GM12878 (cell line): ENCODE measurements around the gene MTHFS. TPM values are rescaled to one million over a fixed set of nuclear protein-coding genes. Genes with fewer than 3 reads are reported as not detected.
"Not testable (repeated sequence)": the region's sequence is repeated elsewhere in the genome, so short reads cannot be mapped to it uniquely, and the experiment has no call there.

Source experiments
- ATAC-seq: fragments of 200-7000 bp; cut with Tn5 transposase; 3 replicates; pipeline ENCODE4 v1.9.1; 2020; ENCODE audit warnings: mild to moderate bottlenecking, moderate library complexity
- BruUV-seq: library from RNA; stranded (reverse); fragments of 400-500 nt; replicated peaks from 2 replicates; lab custom pipeline; 2021; lab: Mats Ljungman, UMichigan
- CTCF ChIA-PET: fragments of 300-600 bp; sonication (Branson Sonifier 250); formaldehyde crosslinking; extraction: SDS; loops from one replicate; lab custom pipeline; 2021; ENCODE audit warnings: inconsistent platforms; lab: Yijun Ruan, JAX
- POLR2A ChIA-PET: fragments of 350-600 bp; formaldehyde crosslinking; extraction: SDS; loops from one replicate; lab custom pipeline; 2021; ENCODE audit warnings: inconsistent platforms; lab: Charles Lee
- RAD21 ChIA-PET: fragments of 300-600 bp; sonication (Branson Sonifier 250); formaldehyde crosslinking; loops from one replicate; lab custom pipeline; 2023; ENCODE audit warnings: antibody characterized with exemption; ENCODE audit not compliant: unreplicated experiment; lab: Charles Lee
- SMC1A ChIA-PET: fragments of 300-600 bp; sonication (Branson Sonifier 250); formaldehyde crosslinking; loops from one replicate; lab custom pipeline; 2023; ENCODE audit not compliant: unreplicated experiment, uncharacterized antibody; lab: Charles Lee
- DNase-seq: peaks from one replicate; pipeline ENCODE4 v3.0.0-alpha.2; 2011; ENCODE audit warnings: low read depth, low spot score
- FAIRE-seq: peaks from 3 replicates; lab custom pipeline; 2011; peaks lifted over from hg19 to GRCh38; lab: Jason Lieb, UNC
- H2AFZ ChIP-seq: 2 replicates; pipeline ENCODE4 v1.6.0; 2011; ENCODE audit warnings: low read depth, low read length, control low read depth; ENCODE audit not compliant: control insufficient read depth
- H3K27ac ChIP-seq: 2 replicates; pipeline ENCODE4 v1.5.1; 2011; ENCODE audit warnings: control low read depth; ENCODE audit not compliant: control insufficient read depth, insufficient read depth
- H3K27me3 ChIP-seq, 2 experiments: replicated peaks in 1 of 2; 2 replicates each; pipeline versions ENCODE4 v1.6.0 to v1.6.1; 2011; ENCODE audit warnings: low read length in 1 of 2; ENCODE audit not compliant: control insufficient read depth in 2 of 2, insufficient read depth in 2 of 2
- H3K36me3 ChIP-seq, 2 experiments: 2 replicates each; pipeline ENCODE4 v1.5.1; 2011; ENCODE audit warnings: low read length in 1 of 2; ENCODE audit not compliant: control insufficient read depth in 2 of 2, insufficient read depth in 2 of 2
- H3K4me1 ChIP-seq: 2 replicates; pipeline ENCODE4 v1.6.1; 2011; ENCODE audit warnings: mild to moderate bottlenecking, low read length, moderate library complexity, mixed read lengths; ENCODE audit not compliant: control insufficient read depth, insufficient read depth
- H3K4me2 ChIP-seq: 2 replicates; pipeline ENCODE4 v1.6.0; 2011; ENCODE audit warnings: control low read depth; ENCODE audit not compliant: control insufficient read depth, insufficient read depth
- H3K4me3 ChIP-seq: fragments of 200-600 bp; sonication (generic); 2 replicates; pipeline ENCODE4 v1.5.1; 2016
- H3K79me2 ChIP-seq: 2 replicates; pipeline ENCODE4 v1.6.0; 2011; ENCODE audit warnings: low read length; ENCODE audit not compliant: control insufficient read depth, insufficient read depth
- H3K9ac ChIP-seq: 2 replicates; pipeline ENCODE4 v1.8.0; 2011; ENCODE audit warnings: low read length, control low read depth, mixed read lengths; ENCODE audit not compliant: control insufficient read depth, insufficient read depth
- H3K9me3 ChIP-seq: replicated peaks from 3 replicates; pipeline ENCODE4 v1.5.1; 2011; ENCODE audit warnings: mild to moderate bottlenecking, low read length; ENCODE audit not compliant: control insufficient read depth, insufficient read depth
- H4K20me1 ChIP-seq: 2 replicates; pipeline ENCODE4 v1.6.0; 2011; ENCODE audit not compliant: control insufficient read depth, insufficient read depth
- CBX3 ChIP-seq: fragments of 200-600 bp; sonication (generic); IDR thresholded peaks from 2 replicates; pipeline ENCODE4 v1.6.1; 2016; ENCODE audit warnings: low read depth, borderline replicate concordance
- CBX5 ChIP-seq: sonication (generic); IDR thresholded peaks from 2 replicates; pipeline ENCODE4 v1.6.1; 2016; ENCODE audit warnings: low read depth, moderate library complexity, mild to moderate bottlenecking, inconsistent platforms
- KLF5 ChIP-seq: fragments of 450-650 bp; IDR thresholded peaks from 2 replicates; pipeline ENCODE4 v1.6.1; 2014; ENCODE audit warnings: mild to moderate bottlenecking; ENCODE audit not compliant: partially characterized antibody
- ZNF217 ChIP-seq: fragments of 450-650 bp; IDR thresholded peaks from 2 replicates; pipeline ENCODE4 v1.6.1; 2017; ENCODE audit warnings: antibody characterized with exemption, mild to moderate bottlenecking
- WGBS: methylation state at CpG from one replicate; pipeline ENCODE4 v1.1.6; 2016; ENCODE audit warnings: low lambda C conversion rate; ENCODE audit not compliant: insufficient replicate concordance, insufficient coverage; ENCODE audit errors: missing lambda C conversion rate; 5-methylcytosine and 5-hydroxymethylcytosine counted together
- in situ Hi-C: fragments of 300-500 bp; cut with MboI; formaldehyde crosslinking; loops from 9 replicates; pipeline ENCODE4 v1.14.3; 2018; ENCODE audit warnings: mixed read lengths
- intact Hi-C: fragments of 100-400 bp; cut with micrococcal nuclease; formaldehyde crosslinking; loops from one replicate; pipeline ENCODE4 v1.14.2; 2022; ENCODE audit not compliant: unreplicated experiment
- polyA plus RNA-seq, 11 experiments: library from polyadenylated mRNA; depleted of rRNA in 4 of 11; unstranded in 6 of 11; stranded (reverse) in 5 of 11; fragments of >200 nt; fragmentation: Nextera tagmentation in 4 of 11; fragmentation: Illumina TruSeq in 1 of 11; extraction: Ambion mirVana in 4 of 11; extraction: Trizol in 1 of 11; gene quantifications; 1 replicate in 1 of 11; 2 replicates in 10 of 11; pipeline versions ENCODE4 v1.2.1 to v1.2.3, GENCODE V29; 2011 to 2016; ENCODE audit warnings: inconsistent platforms in 2 of 11, missing spikeins in 2 of 11, low read depth in 1 of 11
- total RNA-seq, 4 experiments: library from RNA; depleted of rRNA in 3 of 4; stranded (reverse); fragments of >200 nt in 3 of 4; fragmentation: Illumina TruSeq in 1 of 4; extraction: Trizol in 1 of 4; gene quantifications; 2 replicates each; pipeline versions ENCODE4 v1.2.1 to v1.2.3, GENCODE V29; 2013 to 2021
- TF ChIP-seq, protein P1 (sequence below): fragments of 450-650 bp; IDR thresholded peaks from 2 replicates; pipeline ENCODE4 v1.6.1; 2017; ENCODE audit warnings: mild to moderate bottlenecking, low read depth, inconsistent platforms; ENCODE audit not compliant: poor library complexity, severe bottlenecking
- TF ChIP-seq, protein P2 (sequence below): fragments of 450-650 bp; IDR thresholded peaks from 2 replicates; pipeline ENCODE4 v1.6.1; 2017; ENCODE audit warnings: low read depth, mild to moderate bottlenecking, moderate library complexity

Gene MTHFS
- total and polyA plus RNA-seq, 10 of the 15 experiments (the other 5 are each of a cell fraction or from before 2014, with no cell fraction given): 14.0 to 81.9 (median 31.8) TPM

DNA sequence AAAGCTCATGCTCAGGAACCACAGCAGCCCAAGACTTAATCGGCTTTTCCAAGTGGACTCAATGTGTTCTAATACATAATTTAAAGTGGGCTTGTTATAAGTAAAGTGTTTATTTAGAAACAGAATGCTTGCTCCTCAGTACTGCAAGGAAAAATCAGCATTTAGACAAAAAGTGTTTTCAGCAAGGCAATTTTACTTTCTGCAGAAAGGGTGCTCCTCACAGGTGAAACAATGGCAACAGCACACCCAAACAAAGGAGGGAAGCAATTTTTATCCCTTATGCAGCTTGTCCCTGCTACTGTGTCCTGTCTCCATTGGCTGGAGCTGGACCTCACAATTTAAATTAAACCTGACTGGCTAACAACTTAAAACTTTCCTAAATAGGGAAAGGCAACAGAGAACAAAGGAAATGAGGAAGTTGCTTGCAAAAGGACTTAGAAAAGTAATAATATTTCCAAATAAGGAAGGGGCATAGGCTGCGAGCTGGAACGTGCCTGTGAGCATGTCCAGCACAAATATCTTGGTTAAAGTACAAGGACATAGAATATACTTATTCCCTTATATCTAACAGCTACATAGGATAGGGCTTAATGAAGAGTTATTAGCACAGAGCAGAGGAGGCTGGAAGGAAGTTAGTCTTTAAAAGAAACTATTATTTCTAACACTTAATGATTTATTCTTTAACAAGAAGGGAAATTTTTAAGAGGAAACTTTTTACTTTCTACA lies 19.1 kb upstream of the MTHFS start:
- intact Hi-C loops, H3K27me3 ChIP-seq, H2AFZ ChIP-seq, H3K27ac ChIP-seq, H4K20me1 ChIP-seq, ATAC-seq, BruUV-seq, POLR2A ChIA-PET, H3K79me2 ChIP-seq, in situ Hi-C loops, H3K4me3 ChIP-seq, H3K4me2 ChIP-seq, H3K9ac ChIP-seq, FAIRE-seq, DNase-seq, H3K36me3 ChIP-seq, H3K4me1 ChIP-seq: not testable (repeated sequence)
- SMC1A ChIA-PET: interaction anchor here (0.7 to 2.0 kb wide), 7 partner anchors 10 to 96 kb away, joined by 3 to 12 read pairs (median 4); no protein-coding TSS in a partner anchor
- WGBS: 94% methylated on average over 3 of the region's 3 CpGs
- RAD21 ChIA-PET: interaction anchor here (1.4 kb wide), 1 partner anchor 12 kb away, joined by 6 read pairs; no protein-coding TSS in a partner anchor
- H3K9me3 ChIP-seq: peaks cover 50% of the 10 kb centered on the region
- TF ChIP-seq CBX3: peak; percentile 97; the same call in 1 of the 2 replicates
- TF ChIP-seq, protein P1, sequence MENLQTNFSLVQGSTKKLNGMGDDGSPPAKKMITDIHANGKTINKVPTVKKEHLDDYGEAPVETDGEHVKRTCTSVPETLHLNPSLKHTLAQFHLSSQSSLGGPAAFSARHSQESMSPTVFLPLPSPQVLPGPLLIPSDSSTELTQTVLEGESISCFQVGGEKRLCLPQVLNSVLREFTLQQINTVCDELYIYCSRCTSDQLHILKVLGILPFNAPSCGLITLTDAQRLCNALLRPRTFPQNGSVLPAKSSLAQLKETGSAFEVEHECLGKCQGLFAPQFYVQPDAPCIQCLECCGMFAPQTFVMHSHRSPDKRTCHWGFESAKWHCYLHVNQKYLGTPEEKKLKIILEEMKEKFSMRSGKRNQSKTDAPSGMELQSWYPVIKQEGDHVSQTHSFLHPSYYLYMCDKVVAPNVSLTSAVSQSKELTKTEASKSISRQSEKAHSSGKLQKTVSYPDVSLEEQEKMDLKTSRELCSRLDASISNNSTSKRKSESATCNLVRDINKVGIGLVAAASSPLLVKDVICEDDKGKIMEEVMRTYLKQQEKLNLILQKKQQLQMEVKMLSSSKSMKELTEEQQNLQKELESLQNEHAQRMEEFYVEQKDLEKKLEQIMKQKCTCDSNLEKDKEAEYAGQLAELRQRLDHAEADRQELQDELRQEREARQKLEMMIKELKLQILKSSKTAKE: peak; percentile 39
- TF ChIP-seq, protein P2, sequence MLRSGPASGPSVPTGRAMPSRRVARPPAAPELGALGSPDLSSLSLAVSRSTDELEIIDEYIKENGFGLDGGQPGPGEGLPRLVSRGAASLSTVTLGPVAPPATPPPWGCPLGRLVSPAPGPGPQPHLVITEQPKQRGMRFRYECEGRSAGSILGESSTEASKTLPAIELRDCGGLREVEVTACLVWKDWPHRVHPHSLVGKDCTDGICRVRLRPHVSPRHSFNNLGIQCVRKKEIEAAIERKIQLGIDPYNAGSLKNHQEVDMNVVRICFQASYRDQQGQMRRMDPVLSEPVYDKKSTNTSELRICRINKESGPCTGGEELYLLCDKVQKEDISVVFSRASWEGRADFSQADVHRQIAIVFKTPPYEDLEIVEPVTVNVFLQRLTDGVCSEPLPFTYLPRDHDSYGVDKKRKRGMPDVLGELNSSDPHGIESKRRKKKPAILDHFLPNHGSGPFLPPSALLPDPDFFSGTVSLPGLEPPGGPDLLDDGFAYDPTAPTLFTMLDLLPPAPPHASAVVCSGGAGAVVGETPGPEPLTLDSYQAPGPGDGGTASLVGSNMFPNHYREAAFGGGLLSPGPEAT: peak; percentile 79
- TF ChIP-seq KLF5: peak; percentile 96
- TF ChIP-seq ZNF217: peak; percentile 82
- TF ChIP-seq CBX5: peak; percentile 100
- CTCF ChIA-PET: interaction anchor here (1.0 kb wide), 1 partner anchor 33 kb away, joined by 3 read pairs; no protein-coding TSS in a partner anchor
